Stimulated activated CD4-positive, alpha-beta T cell treated with anti-CD3 and anti-CD28 coated beads, TNF-alpha, amount 100 ng/mL, for 4 hours (primary cell): Measurements from ENCODE around the gene ERGIC1.
"Not testable (repeated sequence)": the region's sequence is repeated elsewhere in the genome, so short reads cannot be mapped to it uniquely, and the experiment has no call there.

Experiments used
- DNase-seq, 3 experiments: peaks; one replicate each; pipeline ENCODE4 v3.0.0-alpha.2; 2020; ENCODE audit warnings: low read depth in 3 of 3

The ERGIC1 gene, protein sequence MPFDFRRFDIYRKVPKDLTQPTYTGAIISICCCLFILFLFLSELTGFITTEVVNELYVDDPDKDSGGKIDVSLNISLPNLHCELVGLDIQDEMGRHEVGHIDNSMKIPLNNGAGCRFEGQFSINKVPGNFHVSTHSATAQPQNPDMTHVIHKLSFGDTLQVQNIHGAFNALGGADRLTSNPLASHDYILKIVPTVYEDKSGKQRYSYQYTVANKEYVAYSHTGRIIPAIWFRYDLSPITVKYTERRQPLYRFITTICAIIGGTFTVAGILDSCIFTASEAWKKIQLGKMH

DNA sequence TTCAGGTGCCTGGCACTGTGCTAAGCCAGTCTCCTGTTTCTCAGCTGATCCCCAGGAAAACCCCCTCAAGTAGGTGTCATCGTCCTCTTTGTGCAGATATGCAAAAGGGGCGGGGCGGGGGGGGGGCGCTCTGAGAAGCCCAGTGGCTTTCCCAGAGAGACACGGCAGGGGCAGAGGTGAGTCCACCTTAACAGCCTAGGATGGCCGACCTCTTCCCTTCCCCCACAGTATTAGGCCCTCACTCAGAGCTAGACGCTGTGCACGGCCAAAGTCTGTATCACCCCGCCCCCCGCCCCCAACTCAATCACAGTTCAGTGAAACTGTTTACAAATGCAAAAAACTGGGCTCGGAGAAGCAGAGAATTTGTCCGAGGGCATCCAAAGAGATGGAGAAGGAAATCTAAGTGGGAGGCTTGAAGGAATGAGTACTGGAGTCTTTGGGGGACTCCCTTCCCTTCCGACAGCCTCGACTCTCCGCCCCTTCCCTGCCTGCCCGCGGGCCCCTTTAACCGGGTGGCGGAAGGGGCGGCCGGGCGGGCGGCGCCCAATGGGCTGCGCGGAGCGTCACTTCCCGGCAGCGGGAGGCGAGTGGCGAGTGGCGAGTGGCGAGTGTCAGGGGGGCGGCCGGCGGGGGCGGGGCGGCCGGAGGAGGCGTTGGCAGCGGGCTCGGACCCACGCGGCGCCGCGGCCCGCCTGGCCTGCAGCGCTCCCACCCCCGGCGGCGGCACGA is at the start of gene ERGIC1:
Gene ERGIC1 (plus strand): TSS at position 566 of the 729 bp plus-strand sequence. CDS start 163 bp downstream, at position 729.
- DNase-seq: peak in 2 of 3 experiments; percentile 18 to 50

- no peak for DNase-seq
Observed at GRCh38 chr5:172785429-172786088, 48.5 kb upstream of the ERGIC1 start.

DNA sequence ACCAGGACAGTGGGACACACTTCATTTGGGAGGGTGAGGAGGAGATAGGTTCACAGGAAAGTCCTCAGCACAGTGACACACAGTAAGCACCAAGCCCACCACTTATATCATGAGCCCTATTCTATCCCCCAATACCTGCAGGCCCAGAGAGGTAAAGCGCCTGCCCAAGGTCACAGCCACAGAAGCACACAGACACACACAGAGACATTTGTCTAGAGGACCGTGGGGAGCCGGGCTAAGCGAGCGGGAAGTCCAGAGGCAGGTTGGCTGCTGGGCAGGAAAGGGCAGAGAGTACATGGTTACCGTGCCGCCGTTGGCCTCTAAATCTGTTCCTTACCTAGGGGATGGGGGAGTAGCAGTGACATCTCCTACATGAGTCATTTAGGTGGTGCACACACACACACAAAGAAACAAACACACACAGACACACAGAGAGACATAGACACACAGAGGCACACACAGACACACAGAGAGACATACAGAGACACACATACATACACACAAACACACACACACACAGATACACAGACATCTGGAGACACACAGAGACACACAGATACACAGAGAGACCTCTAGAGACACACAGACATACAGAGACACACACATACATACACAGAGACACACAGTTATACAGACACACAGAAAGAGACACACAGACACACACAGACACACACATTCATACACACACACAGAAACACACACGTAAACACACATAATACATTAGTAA is 47.2 kb upstream of the ERGIC1 start:
- DNase-seq: no peak

DNA sequence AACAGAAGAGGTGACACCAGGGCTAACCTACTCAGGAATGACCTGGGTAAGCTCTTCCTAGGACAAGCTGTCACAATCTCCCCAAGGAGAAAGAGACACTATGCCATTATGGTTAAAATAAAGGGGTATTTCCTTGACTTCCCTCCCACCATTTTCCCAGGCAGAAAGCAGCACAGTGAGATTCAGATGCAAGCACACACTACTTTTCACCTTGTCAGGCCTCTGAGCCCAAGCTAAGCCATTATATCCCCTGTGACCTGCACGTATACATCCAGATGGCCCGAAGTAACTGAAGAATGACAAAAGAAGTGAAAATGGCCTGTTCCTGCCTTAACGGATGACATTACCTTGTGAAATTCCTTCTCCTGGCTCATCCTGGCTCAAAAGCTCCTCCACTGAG is 46.5 kb upstream of the ERGIC1 start:
- DNase-seq: not testable (repeated sequence)

DNA sequence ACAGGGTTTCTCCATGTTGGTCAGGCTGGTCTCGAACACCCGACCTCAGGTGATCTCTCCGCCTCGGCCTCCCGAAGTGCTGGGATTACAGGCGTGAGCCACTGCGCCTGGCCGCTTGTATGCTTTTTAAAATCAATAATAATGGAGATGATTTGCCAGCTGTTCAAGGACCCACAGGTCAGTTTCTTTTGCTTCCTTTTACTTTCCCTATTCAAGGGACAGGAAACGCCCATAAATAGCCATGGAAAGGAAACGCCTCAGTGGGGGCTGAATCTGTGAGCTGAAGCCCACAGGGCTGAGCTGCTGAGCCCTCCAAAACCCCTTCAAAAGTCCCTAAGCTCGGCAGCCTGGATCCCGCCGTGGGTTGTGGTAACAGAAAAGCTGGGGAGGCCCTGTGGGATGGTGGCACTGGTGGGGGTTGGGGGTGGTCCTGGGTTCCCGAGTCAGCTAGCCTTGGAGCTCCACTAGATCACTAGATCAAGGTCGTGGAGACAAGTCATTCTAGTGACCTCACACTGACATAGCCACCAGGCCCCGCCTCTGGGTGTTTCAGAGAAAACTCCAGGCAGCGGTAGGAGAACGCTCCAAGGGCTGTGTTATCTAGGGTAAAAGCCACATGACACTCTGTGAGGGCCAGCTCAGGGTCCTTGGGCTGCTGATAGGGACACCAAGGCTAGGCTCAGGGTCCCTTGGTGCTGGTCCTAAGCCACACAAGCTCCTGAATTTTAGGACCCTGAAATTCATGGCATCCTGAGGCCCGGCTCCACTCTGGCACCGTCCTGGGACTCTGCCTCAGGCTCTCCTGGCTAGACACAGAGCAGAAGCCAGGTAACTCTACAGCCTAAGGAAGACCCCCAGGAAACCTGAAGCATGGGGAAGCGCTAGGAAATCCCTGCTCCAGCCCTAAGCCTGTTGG is 45.0 kb upstream of the ERGIC1 start:
- no peak for DNase-seq

GRCh38 chr5:172789687-172790495 is 44.2 kb upstream of the ERGIC1 start:
- DNase-seq: no peak

- no peak for DNase-seq
Observed at GRCh38 chr5:172790496-172790889, 43.6 kb upstream of the ERGIC1 start.

GRCh38 chr5:172791286-172791685 is 42.8 kb upstream of the ERGIC1 start:
- DNase-seq: no peak

DNA sequence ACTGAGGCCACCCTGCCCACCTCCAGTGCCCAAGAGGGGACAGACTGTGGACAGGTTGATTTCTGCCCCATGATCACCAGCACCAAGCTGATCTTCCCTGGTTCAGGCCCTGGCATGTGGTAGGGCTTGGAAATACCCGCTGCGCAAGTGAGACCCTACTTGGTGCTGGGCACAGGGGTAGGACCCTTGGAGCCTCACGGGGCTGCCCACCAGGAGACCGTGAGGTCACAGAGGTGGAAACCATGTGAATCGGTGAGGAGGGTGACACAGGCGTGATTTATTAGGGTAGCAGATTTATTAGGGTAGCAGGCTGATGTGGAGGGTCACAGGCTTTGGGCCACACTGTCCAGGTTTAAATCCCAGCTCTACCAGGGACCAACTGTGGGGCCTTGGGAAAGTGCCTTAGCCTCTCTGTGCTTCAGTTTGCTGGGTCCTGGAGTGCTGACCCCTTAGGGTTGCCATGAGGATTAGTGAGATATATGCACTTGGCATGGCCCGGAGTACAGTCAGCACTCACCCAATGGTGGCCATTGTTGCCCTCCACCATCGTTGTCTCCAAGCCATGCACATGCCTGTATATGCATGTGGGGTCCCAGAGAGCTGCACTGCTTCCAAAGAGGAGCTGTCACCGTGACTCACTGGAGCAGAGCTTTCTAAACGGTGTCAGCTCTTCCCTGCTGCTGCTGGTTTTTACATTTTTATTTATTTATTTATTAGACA is 42.2 kb upstream of the ERGIC1 start:
- DNase-seq: no peak

- DNase-seq: no peak
Observed at GRCh38 chr5:172792701-172793570, 41.1 kb upstream of the ERGIC1 start.

DNA sequence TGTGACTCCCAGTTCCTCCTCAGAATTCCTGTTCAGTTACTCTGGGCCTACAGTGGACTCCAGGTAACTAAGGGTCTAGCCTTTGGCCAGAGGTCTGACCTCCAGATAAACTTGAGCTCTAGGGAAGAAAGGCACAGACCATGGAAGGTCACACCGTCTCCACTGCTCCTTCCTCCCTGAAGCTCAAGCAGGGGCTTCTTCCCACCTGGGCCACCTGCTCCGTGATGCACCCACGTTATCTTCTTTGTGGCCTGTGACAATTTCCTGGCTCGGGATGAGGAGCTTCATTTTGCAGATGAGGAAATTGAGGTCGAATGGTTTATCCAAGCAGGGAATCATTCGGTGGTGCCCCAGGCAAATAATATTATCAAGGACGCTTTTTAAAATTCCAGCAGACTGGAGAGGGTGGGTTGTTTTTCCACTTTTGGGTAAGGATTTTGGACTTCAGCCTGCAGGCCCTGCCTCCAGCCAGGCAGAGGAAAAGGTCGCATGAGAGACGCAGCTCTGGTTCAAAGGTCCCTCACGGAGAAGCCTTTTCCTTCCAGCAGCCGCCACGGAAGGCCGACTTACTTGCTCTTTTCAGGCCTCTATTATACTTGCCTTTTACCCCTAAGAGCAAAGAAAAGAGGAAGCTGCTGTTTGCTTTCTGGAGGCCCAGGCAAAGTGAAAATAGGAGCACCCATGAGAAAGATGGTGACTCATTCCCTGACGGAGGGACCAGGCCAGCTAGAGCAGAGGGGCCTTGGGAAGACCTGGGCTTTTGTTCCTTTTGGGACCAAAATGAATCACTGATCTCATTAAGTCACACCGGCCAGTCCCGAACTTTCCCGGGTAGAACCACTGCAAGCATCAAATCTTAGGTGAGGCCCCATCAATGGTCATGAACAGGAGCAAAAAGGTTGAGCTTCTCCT is 40.2 kb upstream of the ERGIC1 start:
- no peak for DNase-seq

DNA sequence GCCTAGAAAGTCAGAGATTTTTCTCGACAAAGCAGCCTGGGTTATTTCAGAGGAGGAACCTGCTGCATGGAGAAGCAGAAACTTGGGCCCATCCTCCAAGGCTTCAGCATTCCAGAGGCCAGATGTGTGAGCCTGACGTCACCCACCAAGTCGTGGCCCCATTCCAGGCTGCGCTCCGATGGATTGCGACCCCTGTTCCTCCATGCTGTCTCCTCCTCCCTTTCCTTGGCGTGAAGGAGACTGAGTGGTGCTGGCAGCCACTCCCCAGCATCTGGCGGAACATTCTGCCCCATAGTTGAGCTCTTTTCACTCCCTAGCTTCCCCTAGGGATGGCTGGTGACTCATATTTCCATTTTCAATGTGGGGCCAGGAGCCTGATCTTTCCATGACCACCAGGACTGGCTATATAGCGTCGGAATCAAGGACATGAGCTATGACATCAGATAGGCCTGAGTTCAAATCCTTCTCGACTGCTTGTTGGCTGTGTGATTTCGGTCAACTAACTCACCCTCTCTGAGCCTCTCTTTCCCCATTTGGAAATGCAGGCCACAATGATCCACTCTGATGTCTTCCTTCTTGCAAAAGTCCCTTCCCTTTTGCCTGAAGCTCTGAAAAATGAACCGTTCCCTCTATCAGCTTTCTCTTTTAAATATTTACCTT is 38.6 kb upstream of the ERGIC1 start:
- DNase-seq: no peak

GRCh38 chr5:172796306-172796705 is 37.7 kb upstream of the ERGIC1 start:
- no peak for DNase-seq

DNA sequence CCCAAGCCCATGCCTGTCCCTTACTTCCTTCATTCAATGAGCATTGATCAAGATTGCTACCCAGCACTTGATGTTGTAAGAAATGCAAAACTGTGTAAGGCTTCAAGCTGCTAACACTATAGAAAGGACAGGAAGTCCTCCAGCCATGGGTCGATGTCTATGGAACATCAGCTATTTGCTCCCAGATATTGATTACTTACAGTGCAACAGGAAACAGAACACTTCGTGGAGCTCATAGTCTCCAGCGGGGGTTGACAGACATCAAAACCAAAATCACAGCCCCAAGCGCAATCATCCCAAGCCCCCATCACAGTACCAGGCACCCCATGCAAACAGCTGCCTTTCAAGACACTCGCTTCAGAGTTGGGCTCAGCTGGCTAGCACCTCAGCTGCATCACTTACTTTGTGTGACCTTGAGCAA is 36.3 kb upstream of the ERGIC1 start:
- DNase-seq: no peak

DNA sequence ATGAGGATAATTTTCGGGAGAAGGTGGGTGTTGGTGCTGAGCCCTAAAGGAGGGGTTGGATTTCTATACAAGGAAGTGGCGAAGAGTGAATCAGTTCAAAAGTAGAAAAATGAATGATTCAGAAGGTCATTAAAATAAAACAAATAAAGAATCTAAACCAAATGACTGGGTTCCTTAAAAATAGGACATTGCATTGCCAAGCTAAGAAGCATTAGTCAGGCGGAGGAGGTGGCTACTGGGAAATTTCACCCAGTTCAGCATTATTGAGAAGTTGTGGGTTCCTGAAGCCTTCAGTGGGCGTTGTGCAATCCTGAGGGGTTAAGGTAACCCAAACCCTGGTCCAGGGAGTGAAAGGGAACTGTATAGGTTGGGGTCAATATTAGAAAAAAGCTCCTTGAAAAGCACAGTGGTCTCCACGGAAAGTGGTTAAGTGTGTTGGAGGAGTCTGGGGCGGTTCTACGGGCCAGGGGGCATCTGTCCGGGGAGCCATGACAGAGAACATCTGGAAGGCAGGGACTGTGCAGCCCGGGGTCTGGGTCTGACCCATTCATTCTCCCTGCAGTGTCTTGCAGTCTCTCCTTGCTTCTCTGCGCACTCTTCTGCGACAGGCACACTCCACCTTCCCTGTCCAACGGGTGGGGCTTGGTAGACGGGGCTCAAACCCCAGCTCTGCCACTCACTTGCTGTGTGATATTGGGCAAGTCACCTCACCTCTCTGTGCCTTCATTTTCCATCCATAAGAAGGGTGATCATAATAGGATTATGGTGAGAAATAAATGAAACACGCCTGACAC is 35.4 kb upstream of the ERGIC1 start:
- no peak for DNase-seq

- DNase-seq: no peak
Observed at GRCh38 chr5:172799416-172799815, 34.6 kb upstream of the ERGIC1 start.
